PC-9 (cell line): ENCODE results near the gene PRDM16.

ENCODE experiments used
- CTCF ChIP-seq: fragments of 200-600 bp; sonication (generic); conservative IDR thresholded peaks from 2 replicates; pipeline ENCODE4 v1.6.1; 2017; ENCODE audit warnings: mixed run types, antibody characterized with exemption, mild to moderate bottlenecking, moderate library complexity
- EZH2 ChIP-seq: fragments of 200-600 bp; sonication (generic); IDR thresholded peaks from 2 replicates; pipeline ENCODE4 v1.8.0; 2017; ENCODE audit warnings: antibody characterized with exemption, low read depth

- TF ChIP-seq CTCF, result no peak
- no peak for TF ChIP-seq EZH2
Observed at GRCh38 chr1:3338725-3339070, 269.7 kb downstream of the PRDM16 start.
